ENCODE results near the gene IGLON5. TPM values are rescaled to one million over a fixed set of nuclear protein-coding genes. Genes with fewer than 3 reads are reported as not detected.

IGLON5 gene
- total RNA-seq, result 7.8 TPM

DNA sequence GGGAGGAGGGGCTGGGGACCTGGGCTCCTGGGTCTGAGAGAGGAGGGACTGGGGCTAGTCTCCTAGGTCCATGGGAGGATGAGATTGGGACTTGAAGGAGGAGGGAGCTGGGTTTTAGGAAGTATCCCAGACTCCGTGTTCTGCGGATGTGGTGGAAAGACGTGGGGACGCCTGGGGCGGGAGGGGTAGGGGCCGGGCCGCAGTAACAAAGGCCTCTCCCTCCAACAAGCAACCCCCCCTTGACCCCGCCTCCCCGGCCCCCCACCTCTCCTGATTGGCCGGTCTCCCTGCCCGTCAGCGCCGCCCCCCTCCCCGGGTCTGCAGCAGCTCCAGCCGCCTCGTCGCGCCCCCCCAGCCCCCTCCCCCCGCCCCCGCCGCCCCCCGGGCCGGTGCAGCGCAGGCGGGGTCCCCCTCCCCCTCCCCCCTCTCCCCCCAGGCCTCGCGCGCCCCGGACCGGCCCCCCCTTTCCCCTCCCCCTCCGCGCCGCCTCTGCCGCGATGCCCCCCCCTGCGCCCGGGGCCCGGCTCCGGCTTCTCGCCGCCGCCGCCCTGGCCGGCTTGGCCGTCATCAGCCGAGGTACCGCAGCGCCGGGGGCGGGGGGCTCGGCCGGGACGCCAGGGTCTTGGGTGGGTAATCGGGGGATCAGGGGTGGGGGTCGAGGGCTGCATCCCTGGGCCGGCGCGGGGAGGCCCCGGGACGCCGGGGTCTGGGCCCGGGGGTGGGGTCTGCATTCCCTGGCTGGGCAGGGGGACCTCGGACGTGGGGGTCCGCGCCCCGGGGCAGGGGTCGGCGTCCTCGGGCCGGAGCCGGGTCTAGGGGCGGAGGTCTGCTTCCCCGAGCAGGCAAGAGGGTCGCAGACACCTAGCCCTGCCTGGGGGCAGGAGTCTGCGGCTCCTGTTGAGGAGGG, at the start of gene IGLON5:
IGLON5 (plus strand) TSS at position 294 of the 907 bp plus-strand sequence; CDS start at position 498, 204 bp downstream.

DNA sequence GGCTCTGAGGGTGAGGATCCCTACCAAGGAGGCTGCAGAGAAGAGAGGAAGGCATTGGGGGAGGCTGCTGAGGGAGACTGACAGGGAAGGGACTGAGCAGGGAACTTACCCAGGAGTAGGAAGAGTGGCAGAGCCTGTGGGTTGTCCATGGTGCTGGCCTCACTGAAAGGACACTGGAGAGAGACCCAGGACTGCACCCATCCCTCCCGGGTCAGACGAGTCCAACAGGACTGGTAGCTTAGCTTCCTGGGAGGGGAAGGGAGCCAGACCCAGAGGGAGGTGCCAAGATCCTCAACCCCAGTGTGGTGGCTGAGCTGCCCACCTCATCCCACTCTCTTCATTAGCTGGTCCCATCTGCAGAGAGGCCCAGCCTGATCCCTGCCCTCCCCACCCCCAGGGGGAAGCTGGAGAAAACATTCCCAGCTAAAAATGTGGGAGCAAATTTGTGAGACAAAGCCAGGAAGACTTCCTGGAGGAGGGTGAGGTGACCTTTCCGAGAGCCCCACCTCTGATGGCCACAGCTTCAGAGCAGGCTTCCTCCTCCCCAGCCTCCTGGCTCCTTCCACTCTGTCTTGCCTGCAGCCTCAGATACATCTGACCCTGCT, 30.6 kb downstream of the IGLON5 start, which contains the start of gene VSIG10L:
VSIG10L (minus strand) TSS at position 164 of the 605 bp plus-strand sequence; CDS start at position 149, 15 bp downstream.

DNA sequence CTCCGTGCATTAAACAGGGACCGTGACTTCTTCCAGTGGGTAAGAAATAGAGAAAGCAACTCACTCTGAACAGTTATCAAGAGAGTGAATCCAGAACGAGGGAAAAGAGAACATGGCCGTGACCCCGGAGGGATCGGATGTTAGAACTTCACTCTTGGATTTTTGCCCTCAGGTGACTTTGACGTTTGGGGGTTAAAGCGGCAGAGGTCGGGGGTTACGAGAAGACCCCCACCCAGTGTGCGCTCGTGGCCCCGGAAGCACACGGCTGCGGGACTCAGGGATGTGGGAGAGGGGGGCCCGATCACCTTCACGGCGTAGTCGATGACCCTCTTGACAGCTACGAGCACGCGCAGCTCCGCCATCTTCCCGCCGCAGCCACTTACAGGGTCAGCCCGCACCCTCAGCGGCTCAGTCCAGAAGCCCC, 54.5 kb downstream of the IGLON5 start, which contains the start of gene ETFB:
ETFB (minus strand) TSS at position 424 of the 424 bp plus-strand sequence; CDS start at position 362, 62 bp downstream.

DNA sequence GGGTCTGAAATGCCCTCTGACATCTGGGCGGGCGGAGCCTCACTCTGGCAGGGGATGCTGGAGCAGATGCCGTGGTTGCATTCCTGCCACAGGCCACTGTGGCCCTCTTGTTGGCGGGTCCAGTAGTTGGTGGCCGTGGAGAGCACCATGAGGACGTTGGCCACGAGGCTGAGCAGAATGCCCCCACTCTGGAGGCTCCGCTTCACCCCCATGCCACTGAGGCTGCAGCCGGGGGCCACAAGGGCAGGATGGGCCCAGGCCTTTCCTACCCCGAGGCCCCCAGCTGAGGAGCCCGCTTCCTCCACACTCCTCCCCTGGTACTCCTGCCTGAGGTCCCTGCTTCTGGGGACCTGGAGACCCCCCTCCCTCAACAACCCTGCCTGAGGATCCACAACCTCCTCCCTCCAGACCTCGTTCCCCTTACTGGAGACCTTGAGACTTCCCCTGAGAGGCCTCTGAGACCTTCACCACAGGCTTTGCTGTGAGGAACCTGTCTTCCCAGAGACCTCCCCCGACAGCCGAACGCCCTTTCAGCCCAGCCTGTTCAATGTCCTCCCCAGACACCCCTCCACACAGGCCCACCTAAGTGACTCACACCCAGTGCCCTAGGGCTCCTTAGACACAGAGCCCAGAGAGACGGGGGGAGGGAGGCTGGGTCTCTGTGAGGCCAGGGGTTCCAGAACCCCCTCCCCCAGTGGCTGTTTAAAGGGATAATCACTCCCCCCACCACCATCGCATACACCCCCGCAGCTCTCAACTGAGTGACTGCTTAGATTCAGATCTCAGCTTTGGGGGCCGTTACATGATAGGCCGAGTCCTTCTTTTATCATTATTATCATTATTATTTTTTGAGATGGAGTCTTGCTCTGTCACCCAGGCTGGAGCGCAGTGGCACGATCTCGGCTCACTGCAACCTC, 57.2 kb downstream of the IGLON5 start, which contains the start of gene CLDND2:
CLDND2 (minus strand) TSS at position 638 of the 917 bp plus-strand sequence; CDS start at position 212, 426 bp downstream.

DNA sequence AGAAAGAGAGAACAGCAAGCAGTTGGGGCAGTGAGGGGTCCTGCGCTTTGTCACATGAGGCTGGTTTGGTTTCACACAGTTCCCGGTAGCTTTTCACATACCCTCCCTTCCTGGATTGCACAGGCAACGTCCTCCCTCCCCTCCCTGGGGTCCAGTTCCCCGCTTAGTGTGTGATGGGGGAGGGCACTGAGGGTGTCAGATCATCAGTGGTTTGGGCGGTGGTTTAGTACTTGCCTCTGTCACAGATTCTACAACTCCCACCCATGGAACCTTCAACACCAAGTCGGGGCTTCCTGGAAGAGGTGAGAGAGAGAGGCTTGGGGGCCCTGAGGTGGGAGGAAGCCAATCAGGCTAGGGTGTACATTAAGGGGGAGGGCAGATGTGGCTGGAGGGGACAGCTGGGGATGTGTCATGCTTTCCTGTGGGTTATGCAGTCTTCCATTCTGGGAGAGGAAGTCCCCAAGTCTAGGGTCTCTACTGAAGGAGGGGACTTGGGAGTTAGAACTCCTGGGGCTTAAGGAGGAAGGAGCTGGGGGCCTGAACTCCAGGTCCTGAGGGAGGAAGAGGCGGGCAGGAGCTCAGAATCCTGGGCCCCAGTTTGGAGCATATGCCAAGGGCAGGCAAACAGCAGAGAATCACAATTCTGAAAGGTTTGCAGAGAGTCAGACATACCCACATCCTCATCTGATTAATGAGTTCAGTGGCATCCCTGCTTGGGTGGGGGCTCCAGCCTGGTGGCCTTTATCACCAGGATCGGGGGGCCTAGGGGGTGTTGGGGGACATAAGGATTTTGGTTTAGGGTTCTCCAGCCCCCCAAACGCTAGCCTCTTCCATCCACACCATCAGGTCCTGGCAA, 61.4 kb downstream of the IGLON5 start, which contains the start of gene NKG7:
NKG7 (minus strand) TSS at position 6 of the 856 bp plus-strand sequence. CDS start 119 bp downstream, outside the sequence.

Other genes starting within 250 kb of the IGLON5 start
- gene KLK13, start 246.6 kb upstream of the IGLON5 start, total RNA-seq, result not detected
- gene KLK14, start 228.8 kb upstream of the IGLON5 start, total RNA-seq, result 0.63 TPM
- gene CTU1, start 203.2 kb upstream of the IGLON5 start, total RNA-seq, result 6.6 TPM
- 0.31 TPM for gene SIGLEC9, start 186.7 kb upstream of the IGLON5 start, total RNA-seq
- not detected for gene SIGLEC7, start 169.3 kb upstream of the IGLON5 start, total RNA-seq
- 0.63 TPM for gene CD33, start 86.6 kb upstream of the IGLON5 start, total RNA-seq
- not detected for gene SIGLECL1, start 60.6 kb upstream of the IGLON5 start, total RNA-seq
- gene VSIG10L, start 30.5 kb downstream of the IGLON5 start, total RNA-seq, result 0.63 TPM
- 36.0 TPM for gene ETFB, start 54.7 kb downstream of the IGLON5 start, total RNA-seq
- gene CLDND2, start 57.4 kb downstream of the IGLON5 start, total RNA-seq, result not detected
- gene NKG7, start 61.0 kb downstream of the IGLON5 start, total RNA-seq, result 0.63 TPM
- not detected for gene LIM2, start 76.3 kb downstream of the IGLON5 start, total RNA-seq
- gene C19orf84, start 78.9 kb downstream of the IGLON5 start, total RNA-seq, result not detected
- gene SIGLEC10, start 106.0 kb downstream of the IGLON5 start, total RNA-seq, result 1.9 TPM
- 0.63 TPM for gene SIGLEC8, start 146.8 kb downstream of the IGLON5 start, total RNA-seq
- not detected for gene CEACAM18, start 166.9 kb downstream of the IGLON5 start, total RNA-seq
- not detected for gene SIGLEC12, start 190.2 kb downstream of the IGLON5 start, total RNA-seq
- not detected for gene SIGLEC6, start 220.0 kb downstream of the IGLON5 start, total RNA-seq

Measured in parietal lobe (tissue), 1 donor.